Fibroblast of lung (primary cell): ENCODE measurements around the gene GPX2.

Experiments used
- CTCF ChIP-seq, 2 donors: IDR thresholded peaks in 1 of 2; conservative IDR thresholded peaks in 1 of 2; 1 replicate in 1 of 2; 2 replicates in 1 of 2; pipeline ENCODE4 v1.5.1; 2011 to 2012; ENCODE audit warnings: low read length in 2 of 2, control low read depth in 1 of 2, inconsistent platforms in 1 of 2, low read depth in 1 of 2, mild to moderate bottlenecking in 1 of 2
- EZH2 ChIP-seq: IDR thresholded peaks from 2 replicates; pipeline ENCODE4 v1.5.1; 2012; ENCODE audit warnings: low read length, control low read depth, mild to moderate bottlenecking; ENCODE audit errors: missing control alignments

GRCh38 chr14:64919215-64919614, 23.3 kb downstream of the GPX2 start:
- TF ChIP-seq CTCF (conservative IDR thresholded peaks at IDR 0.05 in 1 of 2, IDR thresholded peaks at IDR 0.05 in 1 of 2; ENCODE audit: low read depth in 1 of 2, low read length in 2 of 2), result no peak
- no peak for TF ChIP-seq EZH2
